ENCODE data around the gene LRP2.
"Not testable (repeated sequence)": the region's sequence is repeated elsewhere in the genome, so short reads cannot be mapped to it uniquely, and the experiment has no call there.

LRP2 gene

GRCh38 chr2:169362118-169362893 is at the start of gene LRP2:
Gene LRP2, minus strand, starts transcription at chr2:169362534. Its CDS starts 135 bp downstream, at chr2:169362399.
- DNase-seq = no peak

DNA sequence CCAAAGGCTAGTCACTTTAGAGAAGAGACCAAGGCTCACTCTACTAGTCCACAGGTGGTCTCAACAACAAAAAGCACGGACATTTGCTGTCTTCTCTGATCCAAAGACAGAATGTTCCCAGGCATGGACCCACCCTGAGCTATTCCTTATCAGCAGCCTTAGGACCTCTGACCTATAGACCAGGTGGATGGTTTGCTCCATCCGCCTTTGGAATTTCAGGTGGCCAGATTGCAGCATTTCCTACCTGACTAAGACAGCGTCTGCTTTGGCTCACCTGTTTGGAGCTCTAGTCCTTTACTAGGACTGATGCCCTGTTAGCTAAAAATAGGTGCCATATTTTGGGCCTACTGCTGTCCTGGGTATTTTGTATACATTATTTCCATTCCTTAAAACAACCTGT is 44.6 kb upstream of the LRP2 start:
- DNase-seq = no peak

- not testable (repeated sequence) for DNase-seq
Measured at GRCh38 chr2:169399491-169399890, 37.2 kb upstream of the LRP2 start.

GRCh38 chr2:169397697-169398096 is 35.4 kb upstream of the LRP2 start:
- no peak for DNase-seq

- DNase-seq = peak; percentile 33
Measured at GRCh38 chr2:169395821-169396374, 33.6 kb upstream of the LRP2 start.

GRCh38 chr2:169393068-169393590 is 30.8 kb upstream of the LRP2 start:
- peak; percentile 66 for DNase-seq

DNA sequence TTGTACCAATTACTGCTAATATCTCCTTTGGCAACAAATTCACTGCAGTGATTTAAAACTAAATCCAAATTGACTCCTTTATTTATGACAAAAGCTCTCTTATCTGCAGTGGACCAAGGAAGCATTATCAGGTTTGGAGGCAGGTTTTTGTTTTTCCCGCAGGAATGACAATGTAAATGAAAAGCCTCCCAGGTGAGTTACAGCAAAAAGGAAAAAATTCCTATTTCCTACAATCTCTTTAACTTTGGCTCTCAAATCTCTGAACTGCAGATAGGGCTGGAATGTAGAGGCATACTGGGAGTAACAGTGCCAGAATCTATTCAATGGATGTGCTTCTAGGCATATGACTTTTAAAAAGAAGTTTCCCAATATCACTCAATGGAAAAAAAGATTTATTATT is 28.9 kb upstream of the LRP2 start:
- no peak for DNase-seq

DNA sequence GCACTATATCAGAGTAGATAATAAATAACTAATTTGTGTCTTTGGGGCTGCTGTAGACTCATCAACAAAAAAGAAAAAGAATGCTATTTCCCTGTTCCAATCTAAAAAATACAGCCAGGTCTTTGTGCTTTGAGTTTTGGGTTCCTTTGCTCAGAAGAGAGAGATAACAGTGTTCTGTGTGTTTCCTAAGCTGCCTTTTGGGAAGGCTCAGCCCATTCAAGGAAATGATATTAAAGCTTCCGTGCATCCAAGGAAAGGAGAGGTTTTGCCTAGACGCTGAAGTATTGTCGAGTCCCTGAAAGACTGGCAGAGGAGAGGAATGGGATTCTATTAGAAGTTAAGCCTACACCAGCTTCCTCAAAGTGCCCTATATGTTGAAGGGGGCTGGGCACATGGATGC is 25.8 kb upstream of the LRP2 start:
- DNase-seq = no peak

DNA sequence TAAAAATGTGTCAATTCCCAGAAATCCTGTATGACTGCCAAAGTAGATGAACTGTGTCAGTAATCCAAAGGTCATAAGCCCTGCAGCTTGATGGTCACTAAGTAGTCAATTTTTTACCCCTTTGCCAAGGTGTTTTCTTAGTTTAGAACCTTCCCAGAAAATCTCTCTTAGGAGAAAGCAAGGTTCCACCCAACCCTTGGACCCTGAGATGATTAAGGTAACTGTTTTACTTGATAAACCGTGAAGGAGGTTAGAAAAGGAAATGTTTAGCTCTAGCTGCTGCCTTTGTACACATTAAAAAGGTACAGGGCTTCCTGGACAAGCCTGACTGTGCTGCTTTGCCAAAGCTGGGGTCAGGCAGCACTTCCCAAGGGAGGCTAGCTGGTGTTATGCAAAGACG is 24.4 kb upstream of the LRP2 start:
- DNase-seq = no peak

- no peak for DNase-seq
Measured at GRCh38 chr2:169384816-169385215, 22.5 kb upstream of the LRP2 start.

- DNase-seq = no peak
Measured at GRCh38 chr2:169372561-169372960, 10.2 kb upstream of the LRP2 start.

DNA sequence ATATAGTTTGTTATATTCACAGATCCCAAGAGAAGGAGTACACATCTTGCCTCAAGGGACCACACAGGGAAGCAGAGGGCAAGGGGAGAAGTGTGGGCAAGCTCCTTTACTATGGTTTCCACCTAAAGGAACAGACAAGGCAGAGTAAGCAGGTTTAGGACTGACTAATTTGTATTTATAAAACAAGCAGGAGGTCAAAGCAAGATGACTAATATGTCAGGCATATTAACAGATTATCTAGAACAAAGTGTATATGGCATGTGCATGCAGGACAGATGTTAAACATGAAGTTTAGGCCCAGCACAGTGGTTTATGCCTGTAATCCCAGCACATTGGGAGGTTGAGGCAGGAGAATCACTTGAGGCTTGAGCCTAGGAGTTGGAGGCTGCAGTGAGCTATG is 3.7 kb upstream of the LRP2 start:
- DNase-seq = no peak

- no peak for DNase-seq
Measured at GRCh38 chr2:169365029-169365480, 2.7 kb upstream of the LRP2 start.

- no peak for DNase-seq
Measured at GRCh38 chr2:169363560-169364150, 1.3 kb upstream of the LRP2 start.

DNA sequence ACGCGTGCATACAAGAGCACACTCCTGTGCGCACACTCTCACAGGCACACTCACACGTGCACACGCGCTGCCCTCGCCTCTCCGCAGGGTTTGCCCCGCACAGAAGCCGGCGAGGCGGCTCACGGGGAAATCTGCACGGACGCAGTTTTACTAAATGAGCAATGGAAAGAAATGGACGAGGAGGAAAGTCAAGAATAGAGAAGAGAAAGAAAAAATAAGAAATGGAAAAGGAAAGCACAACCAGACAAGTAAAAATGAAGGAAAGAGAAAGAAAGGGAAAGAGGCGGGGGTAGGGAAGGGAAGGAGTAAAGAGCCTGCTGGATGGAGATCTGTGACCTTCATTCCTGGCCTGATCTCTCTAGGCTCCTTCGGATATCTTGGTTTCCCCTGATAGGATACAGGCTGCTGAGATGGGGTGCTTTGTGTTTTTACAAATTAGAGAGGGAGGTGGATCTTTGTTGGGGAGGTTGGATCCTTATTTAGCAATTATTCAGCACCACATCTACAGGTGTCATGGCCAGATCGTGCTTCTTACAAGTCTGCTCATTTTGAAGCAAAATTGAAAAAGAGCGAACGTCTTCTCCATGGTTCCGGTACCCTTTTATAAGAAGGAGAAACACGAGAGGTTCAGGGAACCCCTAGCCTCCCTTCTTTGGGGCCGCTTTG is 693 bp upstream of the LRP2 start:
- no peak for DNase-seq

- no peak for DNase-seq
Measured at GRCh38 chr2:169361706-169362117, 622 bp downstream of the LRP2 start.

GRCh38 chr2:169360984-169361705 is 1.2 kb downstream of the LRP2 start:
- no peak for DNase-seq

- DNase-seq = no peak
Measured at GRCh38 chr2:169358016-169358415, 4.3 kb downstream of the LRP2 start.

GRCh38 chr2:169354244-169354643 is 8.1 kb downstream of the LRP2 start:
- DNase-seq = no peak

- no peak for DNase-seq
Measured at GRCh38 chr2:169351725-169352124, 10.6 kb downstream of the LRP2 start.

- no peak for DNase-seq
Measured at GRCh38 chr2:169349535-169349934, 12.8 kb downstream of the LRP2 start.

- no peak for DNase-seq
Measured at GRCh38 chr2:169348321-169349024, 13.9 kb downstream of the LRP2 start.

Data from NCI-H2171 (cell line).